HG03159 (cell line): ENCODE measurements around the gene SHROOM2.
"Not testable (repeated sequence)": the region's sequence is repeated elsewhere in the genome, so short reads cannot be mapped to it uniquely, and the experiment has no call there.

ENCODE experiments used
- ATAC-seq: cut with Tn5 transposase; IDR thresholded peaks from one replicate; pipeline ENCODE4 v1.9.1; 2021; ENCODE audit warnings: mild to moderate bottlenecking, moderate library complexity; ENCODE audit not compliant: unreplicated experiment

Gene SHROOM2, protein sequence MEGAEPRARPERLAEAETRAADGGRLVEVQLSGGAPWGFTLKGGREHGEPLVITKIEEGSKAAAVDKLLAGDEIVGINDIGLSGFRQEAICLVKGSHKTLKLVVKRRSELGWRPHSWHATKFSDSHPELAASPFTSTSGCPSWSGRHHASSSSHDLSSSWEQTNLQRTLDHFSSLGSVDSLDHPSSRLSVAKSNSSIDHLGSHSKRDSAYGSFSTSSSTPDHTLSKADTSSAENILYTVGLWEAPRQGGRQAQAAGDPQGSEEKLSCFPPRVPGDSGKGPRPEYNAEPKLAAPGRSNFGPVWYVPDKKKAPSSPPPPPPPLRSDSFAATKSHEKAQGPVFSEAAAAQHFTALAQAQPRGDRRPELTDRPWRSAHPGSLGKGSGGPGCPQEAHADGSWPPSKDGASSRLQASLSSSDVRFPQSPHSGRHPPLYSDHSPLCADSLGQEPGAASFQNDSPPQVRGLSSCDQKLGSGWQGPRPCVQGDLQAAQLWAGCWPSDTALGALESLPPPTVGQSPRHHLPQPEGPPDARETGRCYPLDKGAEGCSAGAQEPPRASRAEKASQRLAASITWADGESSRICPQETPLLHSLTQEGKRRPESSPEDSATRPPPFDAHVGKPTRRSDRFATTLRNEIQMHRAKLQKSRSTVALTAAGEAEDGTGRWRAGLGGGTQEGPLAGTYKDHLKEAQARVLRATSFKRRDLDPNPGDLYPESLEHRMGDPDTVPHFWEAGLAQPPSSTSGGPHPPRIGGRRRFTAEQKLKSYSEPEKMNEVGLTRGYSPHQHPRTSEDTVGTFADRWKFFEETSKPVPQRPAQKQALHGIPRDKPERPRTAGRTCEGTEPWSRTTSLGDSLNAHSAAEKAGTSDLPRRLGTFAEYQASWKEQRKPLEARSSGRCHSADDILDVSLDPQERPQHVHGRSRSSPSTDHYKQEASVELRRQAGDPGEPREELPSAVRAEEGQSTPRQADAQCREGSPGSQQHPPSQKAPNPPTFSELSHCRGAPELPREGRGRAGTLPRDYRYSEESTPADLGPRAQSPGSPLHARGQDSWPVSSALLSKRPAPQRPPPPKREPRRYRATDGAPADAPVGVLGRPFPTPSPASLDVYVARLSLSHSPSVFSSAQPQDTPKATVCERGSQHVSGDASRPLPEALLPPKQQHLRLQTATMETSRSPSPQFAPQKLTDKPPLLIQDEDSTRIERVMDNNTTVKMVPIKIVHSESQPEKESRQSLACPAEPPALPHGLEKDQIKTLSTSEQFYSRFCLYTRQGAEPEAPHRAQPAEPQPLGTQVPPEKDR (N-terminal part only)

GRCh38 chrX:9785944-9786797, at the start of gene SHROOM2:
Gene SHROOM2, plus strand, starts transcription at chrX:9786429. Its CDS starts 117 bp downstream, at chrX:9786546.
- no peak for ATAC-seq

- ATAC-seq: no peak
Observed at GRCh38 chrX:9737363-9737762, 48.9 kb upstream of the SHROOM2 start.

DNA sequence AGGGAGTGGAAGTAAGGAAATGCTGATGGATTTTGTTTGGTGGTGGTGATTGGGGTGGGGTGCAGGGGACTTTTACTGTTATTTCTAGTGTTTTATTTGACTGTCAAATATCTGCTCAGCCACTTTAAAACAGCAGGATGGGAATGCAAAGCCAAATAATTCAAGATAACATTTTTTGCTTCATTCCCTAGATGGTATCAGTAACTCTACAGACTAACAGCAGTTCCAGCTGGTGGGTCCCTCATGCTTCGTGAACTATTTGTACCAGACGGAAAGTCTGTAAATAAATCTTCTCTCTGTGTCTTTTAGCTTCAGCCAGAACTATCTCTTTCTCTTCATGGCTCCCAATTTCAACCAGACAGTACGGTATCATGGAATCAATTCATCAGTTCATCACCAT, 48.1 kb upstream of the SHROOM2 start:
- ATAC-seq: no peak

DNA sequence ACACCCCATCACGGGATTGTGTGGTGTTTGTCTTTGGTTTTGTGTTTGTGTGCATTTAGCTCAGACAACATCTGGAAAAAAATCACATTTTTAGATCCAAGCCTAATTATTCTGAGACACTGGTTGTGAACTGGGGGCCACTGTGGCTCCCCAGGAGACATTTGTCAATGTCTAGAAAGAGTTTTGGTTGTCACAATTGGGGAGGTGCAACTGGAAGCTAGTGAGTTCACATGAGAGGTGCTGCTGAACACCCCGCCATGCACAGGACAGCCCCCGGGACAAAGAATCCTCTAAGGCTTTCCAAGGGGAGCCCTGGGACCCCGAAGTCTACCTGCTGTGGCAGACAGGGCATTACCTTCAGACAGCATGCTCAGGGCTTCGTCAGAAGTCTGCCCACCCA, 47.1 kb upstream of the SHROOM2 start:
- ATAC-seq: no peak

- ATAC-seq: no peak
Observed at GRCh38 chrX:9745417-9746115, 40.7 kb upstream of the SHROOM2 start.

GRCh38 chrX:9746148-9746888, 39.9 kb upstream of the SHROOM2 start:
- ATAC-seq: no peak

- ATAC-seq: no peak
Observed at GRCh38 chrX:9747644-9748043, 38.6 kb upstream of the SHROOM2 start.

DNA sequence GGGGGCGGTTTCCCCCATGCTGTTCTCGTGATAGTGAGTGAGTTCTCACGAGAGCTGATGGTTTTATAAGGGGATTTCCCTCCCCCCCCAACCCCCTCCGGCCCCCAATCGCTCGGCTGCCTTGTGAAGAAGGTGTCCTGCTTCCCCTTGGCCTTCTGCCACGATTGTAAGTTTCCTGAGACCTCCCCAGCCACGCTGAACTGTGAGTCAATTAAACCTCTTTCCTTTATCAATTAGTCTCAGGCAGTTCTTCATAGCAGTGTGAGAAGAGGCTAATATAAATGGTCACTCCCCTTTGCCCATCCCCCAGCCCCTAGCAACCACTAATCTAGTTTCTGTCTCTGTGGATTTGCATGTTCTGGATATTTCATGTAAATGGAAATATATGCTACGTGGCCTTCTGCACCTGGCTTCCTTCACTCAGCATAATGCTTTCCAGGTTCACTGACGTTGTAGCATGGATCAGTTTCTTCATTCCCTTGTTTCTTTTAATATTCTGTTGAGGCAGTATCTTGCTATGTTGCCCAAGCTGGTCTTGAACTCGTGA, 37.0 kb upstream of the SHROOM2 start:
- no peak for ATAC-seq

DNA sequence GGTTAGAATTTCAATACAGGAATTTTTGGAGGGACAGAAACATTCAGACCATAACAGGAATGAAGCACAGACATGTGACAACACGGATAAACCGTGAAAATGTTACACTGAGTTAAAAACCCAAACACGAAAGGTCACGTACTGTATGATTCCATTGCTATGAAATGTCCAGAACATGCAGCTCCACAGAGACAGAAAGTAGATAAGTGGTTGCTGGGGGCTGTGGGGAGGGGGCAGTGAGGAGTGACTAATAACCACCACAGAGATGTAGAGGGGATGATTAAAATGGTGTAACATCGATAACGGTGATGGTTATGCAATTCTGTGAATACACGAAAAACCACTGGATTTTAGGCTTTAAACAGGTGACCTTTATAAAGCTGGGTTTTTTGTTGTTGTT, 28.9 kb upstream of the SHROOM2 start:
- no peak for ATAC-seq

DNA sequence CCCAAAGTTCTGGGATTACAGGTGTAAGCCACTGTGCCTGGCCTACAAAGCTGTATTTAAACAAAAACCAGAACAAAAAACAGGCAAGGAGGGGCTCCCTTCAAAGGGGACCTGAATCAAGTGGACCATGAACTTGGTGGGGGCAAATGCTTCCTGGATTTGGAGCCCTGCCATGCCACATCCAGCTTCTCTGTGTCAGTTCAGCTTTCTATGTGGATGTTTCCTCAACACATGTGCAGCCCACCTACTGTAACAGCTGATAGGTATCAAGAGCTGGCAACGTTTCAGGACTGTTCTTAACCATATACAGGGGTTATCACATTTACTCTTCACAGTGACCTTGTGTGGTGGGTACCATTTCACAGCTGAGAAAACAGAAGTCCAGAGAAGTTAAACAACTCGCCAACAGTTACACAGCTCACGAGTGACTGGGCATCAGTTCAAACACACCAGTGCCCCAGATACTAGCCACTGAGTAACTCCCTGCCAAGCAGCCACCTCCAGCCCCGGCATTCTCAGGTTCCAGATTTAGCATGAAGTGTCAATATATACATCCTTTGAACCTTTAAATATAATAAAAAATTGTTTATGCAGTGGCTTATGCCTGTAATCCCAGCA, 28.1 kb upstream of the SHROOM2 start:
- ATAC-seq: no peak

DNA sequence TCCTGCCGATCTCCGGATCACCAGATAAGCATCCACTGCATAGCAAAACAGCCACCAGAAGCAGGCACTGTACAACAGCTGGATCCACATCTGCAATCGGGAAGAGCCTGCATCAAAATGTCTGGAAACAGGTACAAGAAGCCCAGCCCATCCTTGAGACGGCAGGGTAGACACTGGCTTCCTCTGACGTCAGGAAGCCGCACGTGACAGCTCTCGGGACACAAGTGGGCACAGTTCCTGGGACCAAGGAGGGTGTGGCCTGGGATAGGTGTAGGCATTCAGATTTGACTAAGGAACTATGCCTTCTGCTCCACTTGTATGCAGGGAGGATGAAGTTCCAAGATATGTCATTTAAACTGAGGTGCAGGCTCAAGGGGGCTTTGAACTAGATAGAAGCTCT, 26.9 kb upstream of the SHROOM2 start:
- no peak for ATAC-seq

- ATAC-seq: no peak
Observed at GRCh38 chrX:9765072-9765736, 21.0 kb upstream of the SHROOM2 start.

- no peak for ATAC-seq
Observed at GRCh38 chrX:9765737-9766097, 20.5 kb upstream of the SHROOM2 start, which contains the start of gene GPR143. Gene GPR143, minus strand, starts transcription at chrX:9765847. Its CDS starts 30 bp downstream, at chrX:9765817.

GRCh38 chrX:9767375-9767774, 18.9 kb upstream of the SHROOM2 start:
- ATAC-seq: no peak

GRCh38 chrX:9768321-9768839, 17.8 kb upstream of the SHROOM2 start:
- ATAC-seq: not testable (repeated sequence)

DNA sequence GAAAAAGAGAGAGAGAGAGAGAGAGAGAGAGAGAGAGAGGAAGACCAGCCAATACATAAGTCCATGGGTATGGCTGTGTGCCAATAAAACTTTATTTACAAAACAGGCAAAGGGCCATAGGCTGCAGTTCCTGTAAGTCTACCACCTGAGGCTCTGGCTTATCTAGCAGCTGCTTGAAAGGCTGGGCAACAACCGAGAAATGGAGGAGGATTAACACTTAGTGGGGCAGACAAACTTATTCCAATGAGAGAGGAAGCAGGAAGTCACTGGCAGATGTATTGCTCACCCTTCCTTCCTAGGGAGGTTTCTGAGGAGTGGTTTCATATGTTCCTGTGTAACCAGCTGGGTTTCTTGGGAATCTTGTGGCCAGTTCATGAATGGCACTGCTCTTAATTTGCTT, 15.9 kb upstream of the SHROOM2 start:
- no peak for ATAC-seq

DNA sequence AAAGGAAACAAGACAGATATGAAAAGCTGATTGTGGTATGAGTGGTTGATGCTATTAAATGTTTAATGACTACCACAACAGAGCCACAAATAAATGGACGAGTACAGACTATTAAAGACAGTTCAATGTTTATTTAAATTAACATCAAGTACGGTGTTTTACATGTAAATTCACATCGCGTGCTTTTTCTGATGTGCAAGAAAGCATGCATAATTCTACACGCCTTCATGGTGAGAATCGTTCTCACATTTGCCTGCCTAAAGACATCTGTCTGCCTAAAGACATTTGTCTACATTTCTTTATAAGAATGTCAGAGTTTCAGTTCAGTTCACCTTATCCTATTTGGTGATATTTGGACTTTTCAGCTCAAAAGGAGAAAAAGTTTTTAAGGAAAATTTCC, 13.3 kb upstream of the SHROOM2 start:
- no peak for ATAC-seq
